Esophagus squamous epithelium (tissue), 4 donors: Measurements from ENCODE around the gene CALN1.

Experiments
- POLR2A ChIP-seq, 4 donors: fragments of 450-650 bp; IDR thresholded peaks; one replicate each; pipeline ENCODE4 v1.6.1; 2017; ENCODE audit warnings: antibody characterized with exemption in 4 of 4, mild to moderate bottlenecking in 4 of 4, moderate library complexity in 3 of 4
- TF ChIP-seq, protein P1 (sequence below), 6 experiments: fragments of 450-650 bp in 4 of 6; fragments of 200-600 bp in 2 of 6; sonication (generic) in 2 of 6; IDR thresholded peaks; one replicate each; pipeline ENCODE4 v1.5.1; 2016 to 2019; ENCODE audit warnings: antibody characterized with exemption in 6 of 6, mild to moderate bottlenecking in 4 of 6, moderate library complexity in 4 of 6

DNA sequence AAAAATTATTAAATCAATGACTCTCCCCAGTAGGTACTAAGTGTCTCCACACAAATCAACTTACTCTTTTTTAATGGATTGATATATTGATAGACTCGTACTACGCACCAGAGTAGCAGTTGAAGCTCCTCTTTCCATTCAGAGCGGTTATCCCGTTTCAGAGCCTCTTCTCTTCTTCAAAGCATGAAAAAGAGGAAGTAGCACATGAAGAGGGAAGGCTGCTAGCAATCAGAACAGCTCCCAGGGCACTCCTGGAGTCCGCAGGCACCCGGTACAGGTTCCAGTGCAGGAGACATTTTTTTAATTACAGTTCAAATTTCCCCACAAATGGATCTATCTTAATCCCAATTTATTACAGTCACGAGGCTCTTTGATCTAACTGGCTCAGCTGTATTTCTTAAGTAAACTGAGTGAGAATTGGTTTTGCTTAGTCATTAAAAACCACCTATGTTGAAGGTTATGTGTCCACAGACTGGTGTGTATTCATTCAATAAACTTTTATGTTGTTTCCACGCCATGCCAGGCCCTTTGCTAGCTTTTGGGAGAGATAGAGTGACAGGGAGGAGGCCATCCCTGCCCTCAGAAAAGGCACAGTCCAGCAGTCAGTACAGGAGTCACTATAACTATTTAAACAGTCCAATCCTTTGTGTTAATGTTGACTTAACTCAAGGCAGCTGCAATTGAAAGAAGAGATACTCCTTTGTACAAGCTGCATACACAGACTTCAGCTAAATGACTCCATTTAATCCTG, 32.1 kb upstream of the CALN1 start:
- TF ChIP-seq, protein P1, sequence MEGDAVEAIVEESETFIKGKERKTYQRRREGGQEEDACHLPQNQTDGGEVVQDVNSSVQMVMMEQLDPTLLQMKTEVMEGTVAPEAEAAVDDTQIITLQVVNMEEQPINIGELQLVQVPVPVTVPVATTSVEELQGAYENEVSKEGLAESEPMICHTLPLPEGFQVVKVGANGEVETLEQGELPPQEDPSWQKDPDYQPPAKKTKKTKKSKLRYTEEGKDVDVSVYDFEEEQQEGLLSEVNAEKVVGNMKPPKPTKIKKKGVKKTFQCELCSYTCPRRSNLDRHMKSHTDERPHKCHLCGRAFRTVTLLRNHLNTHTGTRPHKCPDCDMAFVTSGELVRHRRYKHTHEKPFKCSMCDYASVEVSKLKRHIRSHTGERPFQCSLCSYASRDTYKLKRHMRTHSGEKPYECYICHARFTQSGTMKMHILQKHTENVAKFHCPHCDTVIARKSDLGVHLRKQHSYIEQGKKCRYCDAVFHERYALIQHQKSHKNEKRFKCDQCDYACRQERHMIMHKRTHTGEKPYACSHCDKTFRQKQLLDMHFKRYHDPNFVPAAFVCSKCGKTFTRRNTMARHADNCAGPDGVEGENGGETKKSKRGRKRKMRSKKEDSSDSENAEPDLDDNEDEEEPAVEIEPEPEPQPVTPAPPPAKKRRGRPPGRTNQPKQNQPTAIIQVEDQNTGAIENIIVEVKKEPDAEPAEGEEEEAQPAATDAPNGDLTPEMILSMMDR (IDR thresholded peaks at IDR 0.05), result no peak
- TF ChIP-seq POLR2A (IDR thresholded peaks at IDR 0.05), result no peak
